ENCODE measurements around the gene SNCB. TPM values are rescaled to one million over a fixed set of nuclear protein-coding genes. Genes with fewer than 3 reads are reported as not detected.

The SNCB gene
- total RNA-seq, 1 experiment from 2014 or later: not detected

GRCh38 chr5:176624142-176624541 lies 6.2 kb downstream of the SNCB start:
- intact Hi-C loops (cut with micrococcal nuclease; ENCODE audit: unreplicated experiment): no loop called here
- H3K4me1 Mint-ChIP-seq (ENCODE audit: low read depth, unreplicated experiment): peaks cover 42% of the 10 kb centered on the region
- H3K27ac Mint-ChIP-seq (ENCODE audit: unreplicated experiment): no peak overlapping the region
- BruUV-seq (replicated peaks): no TSS peak
- no peaks in the 10 kb centered on the region for H3K9me3 Mint-ChIP-seq (ENCODE audit: low read depth, unreplicated experiment)
- peaks cover 100% of the 10 kb centered on the region for H3K27me3 Mint-ChIP-seq (ENCODE audit: unreplicated experiment)
- CTCF ChIA-PET: no interaction called here
- H3K4me3 Mint-ChIP-seq (ENCODE audit: low read depth, unreplicated experiment): no peak overlapping the region
- TF ChIP-seq CTCF (IDR thresholded peaks at IDR 0.05; ENCODE audit: unreplicated experiment): no peak
- no peak for DNase-seq
- H3K36me3 Mint-ChIP-seq (ENCODE audit: insufficient read depth, unreplicated experiment): peaks cover 7% of the 10 kb centered on the region

- intact Hi-C loops (cut with micrococcal nuclease; ENCODE audit: unreplicated experiment): no loop called here
- no peak for TF ChIP-seq CTCF (IDR thresholded peaks at IDR 0.05; ENCODE audit: unreplicated experiment)
- no peak overlapping the region for H3K27ac Mint-ChIP-seq (ENCODE audit: unreplicated experiment)
- peaks cover 100% of the 10 kb centered on the region for H3K27me3 Mint-ChIP-seq (ENCODE audit: unreplicated experiment)
- peaks cover 22% of the 10 kb centered on the region for H3K4me1 Mint-ChIP-seq (ENCODE audit: low read depth, unreplicated experiment)
- CTCF ChIA-PET: interaction anchor here (0.8 to 1.1 kb wide), 2 partner anchors 8 to 25 kb away, joined by 3 read pairs; partner anchors contain the start of genes EIF4E1B and SNCB
- H3K4me3 Mint-ChIP-seq (ENCODE audit: low read depth, unreplicated experiment): no peak overlapping the region
- H3K9me3 Mint-ChIP-seq (ENCODE audit: low read depth, unreplicated experiment): no peaks in the 10 kb centered on the region
- peaks cover 7% of the 10 kb centered on the region for H3K36me3 Mint-ChIP-seq (ENCODE audit: insufficient read depth, unreplicated experiment)
- no peak for DNase-seq
- no TSS peak for BruUV-seq (replicated peaks)
These were observed 8.7 kb downstream of the SNCB start for GRCh38 chr5:176621661-176622079.

GRCh38 chr5:176620333-176620981 lies 9.9 kb downstream of the SNCB start:
- Mint-ChIP-seq H3K4me1 (ENCODE audit: low read depth, unreplicated experiment) (peaks cover 16% of the 10 kb centered on the region), H3K27me3 (ENCODE audit: unreplicated experiment) (peaks cover 100% of the 10 kb centered on the region), H3K27ac (ENCODE audit: unreplicated experiment) (no peak overlapping the region), H3K36me3 (ENCODE audit: insufficient read depth, unreplicated experiment) (peaks cover 7% of the 10 kb centered on the region), H3K9me3 (ENCODE audit: low read depth, unreplicated experiment) (no peaks in the 10 kb centered on the region), H3K4me3 (ENCODE audit: low read depth, unreplicated experiment) (peak overlapping the region; percentile 65)
- intact Hi-C loops (cut with micrococcal nuclease; ENCODE audit: unreplicated experiment): no loop called here
- no peak for TF ChIP-seq CTCF (IDR thresholded peaks at IDR 0.05; ENCODE audit: unreplicated experiment)
- no TSS peak for BruUV-seq (replicated peaks)
- DNase-seq: no peak
- CTCF ChIA-PET: no interaction called here

GRCh38 chr5:176619569-176620332 lies 10.6 kb downstream of the SNCB start:
- H3K4me3 Mint-ChIP-seq (ENCODE audit: low read depth, unreplicated experiment): peak overlapping the region; percentile 65
- H3K27ac Mint-ChIP-seq (ENCODE audit: unreplicated experiment): no peak overlapping the region
- no peak for DNase-seq
- H3K4me1 Mint-ChIP-seq (ENCODE audit: low read depth, unreplicated experiment): peaks cover 23% of the 10 kb centered on the region
- CTCF ChIA-PET: no interaction called here
- intact Hi-C loops (cut with micrococcal nuclease; ENCODE audit: unreplicated experiment): loop anchor here (10.0 kb wide), 1 partner anchor 205 kb away; the partner anchor contains the start of gene CLTB
- H3K9me3 Mint-ChIP-seq (ENCODE audit: low read depth, unreplicated experiment): no peaks in the 10 kb centered on the region
- peaks cover 7% of the 10 kb centered on the region for H3K36me3 Mint-ChIP-seq (ENCODE audit: insufficient read depth, unreplicated experiment)
- TF ChIP-seq CTCF (IDR thresholded peaks at IDR 0.05; ENCODE audit: unreplicated experiment): peak; percentile 11
- H3K27me3 Mint-ChIP-seq (ENCODE audit: unreplicated experiment): peaks cover 96% of the 10 kb centered on the region
- BruUV-seq (replicated peaks): no TSS peak

Data from Calu3 (cell line).